Inflammatory macrophage treated with lipopolysaccharide for 4 hours (primary cell): ENCODE results near the gene BEND4.

Experiments
- DNase-seq: peaks from one replicate; pipeline ENCODE4 v3.0.0-alpha.2; 2020

BEND4 gene

DNA sequence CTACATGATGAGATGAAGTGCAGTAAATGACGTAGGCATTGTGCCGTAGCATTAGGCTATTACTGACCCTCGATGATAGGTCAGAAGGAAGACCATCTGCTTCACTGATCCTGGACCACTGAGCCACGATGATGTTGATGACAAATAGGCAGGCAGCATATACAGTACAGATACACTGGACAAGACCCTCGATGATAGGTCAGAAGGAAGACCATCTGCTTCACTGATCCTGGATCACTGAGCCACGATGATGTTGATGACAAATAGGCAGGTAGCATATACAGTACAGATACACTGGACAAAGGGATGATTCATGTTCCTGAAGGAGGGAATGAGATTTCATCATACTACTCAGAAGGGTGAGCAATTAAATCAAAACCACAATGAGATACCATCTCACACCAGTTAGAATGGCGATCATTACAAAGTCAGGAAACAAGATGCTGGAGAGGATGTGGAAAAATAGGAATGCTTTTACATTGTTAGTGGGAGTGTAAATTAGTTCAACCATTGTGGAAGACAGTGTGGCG, 50.9 kb downstream of the BEND4 start:
- no peak for DNase-seq

DNA sequence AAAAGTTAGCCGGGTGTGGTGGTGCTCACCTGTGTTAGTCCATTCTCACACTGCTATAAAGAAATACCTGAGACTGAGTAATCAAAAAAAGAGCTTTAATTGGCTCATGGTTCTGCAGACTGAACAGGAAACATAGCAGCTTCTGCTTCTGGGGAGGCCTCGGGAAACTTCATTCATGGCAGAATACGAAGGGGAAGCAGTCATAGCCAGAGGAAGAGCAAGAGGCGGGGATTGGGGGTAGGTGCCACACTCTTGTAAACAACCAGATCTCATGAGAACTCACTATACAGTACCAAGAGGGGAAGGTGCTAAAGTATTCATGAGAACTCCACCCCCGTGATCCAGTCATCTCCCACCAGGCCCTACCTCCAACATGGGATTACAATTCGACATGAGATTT, 64.1 kb downstream of the BEND4 start:
- DNase-seq = no peak

DNA sequence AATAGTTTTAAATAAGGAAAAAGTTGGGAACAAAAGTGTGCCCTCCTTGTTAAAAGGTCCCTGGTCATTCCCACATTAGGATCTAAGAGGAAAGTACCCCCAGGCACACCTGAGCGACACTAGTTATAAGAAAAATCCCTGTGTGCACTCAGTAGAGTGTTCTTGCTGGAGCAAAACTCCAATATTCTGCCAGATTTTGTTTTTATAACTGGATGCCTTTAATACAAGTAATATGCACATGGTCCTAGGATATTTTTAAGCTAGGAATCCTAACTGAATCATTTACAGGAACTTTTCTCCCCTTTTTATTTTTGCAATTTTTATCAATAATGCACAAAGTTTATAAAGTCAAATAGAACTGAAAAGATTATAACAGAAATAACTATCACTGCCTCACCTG, 68.6 kb downstream of the BEND4 start:
- DNase-seq = no peak

DNA sequence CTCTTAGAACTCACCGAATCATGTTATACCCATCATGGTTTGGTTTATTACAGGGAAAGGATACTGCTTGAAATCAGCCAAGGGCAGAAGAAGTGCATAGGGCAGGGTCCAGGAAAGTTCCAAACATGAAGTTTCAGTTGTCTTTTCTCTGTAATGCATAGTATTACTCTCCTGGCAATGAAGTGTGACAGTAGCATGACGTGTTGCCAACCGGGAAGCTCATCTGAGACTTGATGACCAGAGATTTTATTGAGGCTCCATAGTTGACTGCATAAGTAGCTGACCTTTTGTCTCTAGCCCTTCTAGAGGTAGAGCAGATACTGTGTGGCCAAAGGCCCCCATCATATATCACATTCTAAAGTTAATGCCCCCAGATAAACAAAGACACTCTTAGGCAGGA, 72.1 kb downstream of the BEND4 start:
- no peak for DNase-seq

DNA sequence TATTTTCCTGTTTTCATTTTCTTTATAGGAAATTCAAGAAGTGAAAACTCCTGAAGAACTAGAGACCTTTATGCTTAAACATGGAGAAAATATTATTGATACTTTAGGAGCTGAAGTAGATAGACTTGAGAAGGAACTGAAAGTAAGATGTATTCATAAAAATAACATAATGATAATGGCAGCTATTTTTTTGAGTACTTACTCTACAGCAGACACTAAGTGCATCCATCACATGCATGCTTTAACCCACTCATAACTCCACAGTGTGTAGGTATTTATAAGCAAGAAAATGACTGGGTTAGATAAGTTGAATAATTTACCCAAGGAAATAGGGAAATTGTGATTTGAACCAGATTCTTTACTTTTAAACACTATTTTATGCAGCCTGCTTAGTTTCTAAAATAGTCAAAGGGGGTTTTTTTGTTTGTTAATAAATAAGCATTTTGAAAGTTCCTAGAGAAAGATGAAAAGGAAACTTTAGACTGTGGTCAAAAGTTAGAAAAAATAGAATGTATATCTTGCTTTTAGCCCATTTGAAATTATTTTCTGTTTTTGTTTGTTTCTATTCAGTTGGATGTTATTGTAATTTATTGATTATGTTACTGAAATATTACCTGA, 74.2 kb downstream of the BEND4 start:
- no peak for DNase-seq

DNA sequence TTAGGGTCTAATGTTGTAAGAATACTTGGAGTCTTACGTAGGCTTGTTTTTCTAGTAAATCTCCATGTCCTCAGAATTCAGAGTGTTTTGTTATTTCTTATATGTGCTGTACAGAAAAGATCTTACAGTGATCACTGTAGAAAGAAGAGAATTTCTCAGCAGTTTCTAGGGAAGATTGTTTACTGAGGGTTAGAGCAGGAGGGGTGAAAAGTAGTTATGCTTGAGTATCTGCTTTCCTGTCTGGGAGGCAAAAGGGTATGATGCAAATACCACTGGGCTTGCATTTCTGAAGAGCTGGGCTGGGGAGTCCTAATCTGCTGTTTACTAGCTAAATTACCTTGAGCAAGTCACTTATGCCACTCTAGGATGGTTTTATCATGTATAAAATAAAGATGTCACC, 78.2 kb downstream of the BEND4 start:
- DNase-seq = no peak

DNA sequence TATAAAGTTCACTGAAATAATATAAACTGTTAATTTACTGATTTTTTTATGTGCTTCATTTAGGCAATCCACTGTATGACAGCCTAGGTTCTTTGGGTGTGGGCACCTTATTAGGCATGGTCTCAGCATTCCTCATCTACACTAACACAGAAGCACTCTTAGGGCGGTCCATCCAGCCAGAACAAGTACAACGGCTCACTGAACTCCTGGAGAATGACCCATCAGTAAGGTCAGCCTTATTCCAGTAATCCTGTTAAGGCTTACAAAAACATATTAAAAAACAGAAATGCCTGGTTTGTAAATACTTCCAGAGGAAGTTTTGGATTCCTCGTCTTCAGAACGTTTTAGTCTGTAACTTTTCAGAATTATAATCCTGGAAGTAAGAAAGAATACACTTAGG, 82.0 kb downstream of the BEND4 start:
- DNase-seq = no peak

DNA sequence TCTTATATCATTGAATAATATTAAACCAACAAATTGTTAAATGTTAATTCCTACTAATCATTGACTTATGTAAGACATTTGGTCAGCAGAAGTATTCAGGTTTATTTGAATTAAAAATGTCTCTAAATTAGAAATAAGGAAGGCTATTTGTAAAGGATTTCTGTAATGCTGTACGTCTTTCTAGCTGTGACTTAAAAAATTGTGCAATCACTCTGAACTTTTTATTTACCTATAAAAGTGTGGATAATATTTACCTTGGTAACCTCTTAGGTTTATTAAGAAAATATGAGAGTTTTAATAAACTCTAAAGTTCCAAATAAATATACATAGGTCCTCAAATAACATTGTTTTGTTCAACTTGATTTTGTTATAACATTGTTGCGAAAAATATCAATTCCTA, 85.2 kb downstream of the BEND4 start:
- no peak for DNase-seq

DNA sequence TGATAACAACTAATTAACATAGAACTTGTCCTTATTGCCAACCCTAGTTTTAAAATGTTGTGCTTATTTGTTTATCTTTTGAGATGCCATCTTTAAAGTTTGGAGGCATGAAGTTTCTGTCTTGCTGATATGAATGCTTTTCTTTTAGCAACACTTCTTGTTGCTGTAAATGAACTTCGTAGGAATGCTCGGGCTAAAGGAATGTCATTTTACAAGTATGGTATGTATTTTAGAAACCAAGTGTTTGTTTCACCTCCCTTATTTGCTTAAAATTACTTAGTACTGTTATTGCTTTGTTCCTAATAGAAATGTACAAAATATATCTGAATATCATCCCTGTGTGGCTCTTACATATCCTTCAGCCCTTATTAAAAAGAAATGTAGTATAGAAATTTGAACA, 86.1 kb downstream of the BEND4 start:
- no peak for DNase-seq
